Activated T-helper 2 cell treated with anti-CD3 and anti-CD28 coated beads, Interferon-gamma antibody, Interleukin-2, Interleukin-4, amounts not matched to agents 10 μg/mL and 5 μg/mL and 100 μg/mL, durations not matched to agents 14 hours and 24 hours and 36 hours (primary cell): ENCODE data around the gene CTXN1. TPM values are rescaled to one million over a fixed set of nuclear protein-coding genes. Genes with fewer than 3 reads are reported as not detected.
"Not testable (repeated sequence)": the region's sequence is repeated elsewhere in the genome, so short reads cannot be mapped to it uniquely, and the experiment has no call there.

Experiments used
- DNase-seq: peaks from one replicate; pipeline ENCODE4 v3.0.0; 2021; ENCODE audit warnings: low spot score
- H3K27ac Mint-ChIP-seq: one replicate; pipeline ENCODE4 v1.8.0; 2021; ENCODE audit warnings: mixed read lengths
- H3K27me3 Mint-ChIP-seq: one replicate; pipeline ENCODE4 v1.8.0; 2021; ENCODE audit warnings: low read depth, mixed read lengths
- H3K36me3 Mint-ChIP-seq: one replicate; pipeline ENCODE4 v1.8.0; 2021; ENCODE audit warnings: low read depth, mixed read lengths
- H3K4me1 Mint-ChIP-seq: one replicate; pipeline ENCODE4 v1.8.0; 2021; ENCODE audit warnings: low read depth, mixed read lengths
- H3K4me3 Mint-ChIP-seq: one replicate; pipeline ENCODE4 v1.8.0; 2021; ENCODE audit warnings: low read depth, mild to moderate bottlenecking, moderate library complexity, mixed read lengths
- H3K9me3 Mint-ChIP-seq: one replicate; pipeline ENCODE4 v1.8.0; 2021; ENCODE audit warnings: mixed read lengths
- intact Hi-C: fragments of 100-400 bp; cut with micrococcal nuclease; formaldehyde crosslinking; loops from one replicate; pipeline ENCODE4 v1.15.1; 2023
- total RNA-seq: library from RNA; stranded (reverse); gene quantifications from 2 replicates; pipeline ENCODE4 v1.2.3, GENCODE V29; 2022

CTXN1 gene
- total RNA-seq, 1 donor from 2014 or later, result 0.50 TPM

GRCh38 chr19:7962644-7963268 lies 36.8 kb upstream of the CTXN1 start:
- H3K36me3 Mint-ChIP-seq, result peaks cover 42% of the 10 kb centered on the region

GRCh38 chr19:7961920-7962626 lies 36.1 kb upstream of the CTXN1 start:
- Mint-ChIP-seq H3K4me3 (no peak overlapping the region), H3K4me1 (no peaks in the 10 kb centered on the region), H3K36me3 (peaks cover 41% of the 10 kb centered on the region), H3K9me3 (no peaks in the 10 kb centered on the region), H3K27ac (no peak overlapping the region), H3K27me3 (no peaks in the 10 kb centered on the region)
- no peak for DNase-seq
- intact Hi-C loops, result no loop called here

More at GRCh38 chr19:7962644-7963268, 36.8 kb upstream of the CTXN1 start:
- Mint-ChIP-seq H3K4me1 (no peaks in the 10 kb centered on the region), H3K27me3 (no peaks in the 10 kb centered on the region), H3K9me3 (no peaks in the 10 kb centered on the region), H3K4me3 (no peak overlapping the region), H3K27ac (no peak overlapping the region)
- no peak for DNase-seq
- intact Hi-C loops, result no loop called here

GRCh38 chr19:7961082-7961481 lies 35.1 kb upstream of the CTXN1 start:
- DNase-seq, H3K27me3 Mint-ChIP-seq, H3K4me3 Mint-ChIP-seq, H3K4me1 Mint-ChIP-seq, intact Hi-C loops, H3K27ac Mint-ChIP-seq, H3K9me3 Mint-ChIP-seq: not testable (repeated sequence)
- H3K36me3 Mint-ChIP-seq, result peaks cover 36% of the 10 kb centered on the region

- Mint-ChIP-seq H3K36me3 (peaks cover 29% of the 10 kb centered on the region), H3K27ac (no peak overlapping the region), H3K9me3 (no peaks in the 10 kb centered on the region), H3K27me3 (no peaks in the 10 kb centered on the region), H3K4me1 (no peaks in the 10 kb centered on the region), H3K4me3 (no peak overlapping the region)
- intact Hi-C loops, result no loop called here
- DNase-seq, result no peak
Measured at GRCh38 chr19:7959211-7959610, 33.3 kb upstream of the CTXN1 start.

GRCh38 chr19:7955696-7956095 lies 29.8 kb upstream of the CTXN1 start:
- H3K4me3 Mint-ChIP-seq, result no peak overlapping the region
- no peaks in the 10 kb centered on the region for H3K9me3 Mint-ChIP-seq
- DNase-seq, result no peak
- H3K27me3 Mint-ChIP-seq, result no peaks in the 10 kb centered on the region
- intact Hi-C loops, result no loop called here
- H3K27ac Mint-ChIP-seq, result no peak overlapping the region
- peaks cover 14% of the 10 kb centered on the region for H3K36me3 Mint-ChIP-seq
- H3K4me1 Mint-ChIP-seq, result no peaks in the 10 kb centered on the region

GRCh38 chr19:7953576-7953975 lies 27.6 kb upstream of the CTXN1 start:
- H3K4me1 Mint-ChIP-seq, result no peaks in the 10 kb centered on the region
- no peak for DNase-seq
- no peaks in the 10 kb centered on the region for H3K9me3 Mint-ChIP-seq
- intact Hi-C loops, result no loop called here
- no peak overlapping the region for H3K27ac Mint-ChIP-seq
- H3K4me3 Mint-ChIP-seq, result no peak overlapping the region
- H3K36me3 Mint-ChIP-seq, result peaks cover 9% of the 10 kb centered on the region
- no peaks in the 10 kb centered on the region for H3K27me3 Mint-ChIP-seq

- Mint-ChIP-seq H3K27ac (no peak overlapping the region), H3K4me1 (no peaks in the 10 kb centered on the region), H3K9me3 (no peaks in the 10 kb centered on the region), H3K36me3 (peaks cover 9% of the 10 kb centered on the region), H3K4me3 (no peak overlapping the region), H3K27me3 (no peaks in the 10 kb centered on the region)
- intact Hi-C loops, result no loop called here
- no peak for DNase-seq
Measured at GRCh38 chr19:7953060-7953459, 27.1 kb upstream of the CTXN1 start.

- no peak overlapping the region for H3K27ac Mint-ChIP-seq
- peaks cover 6% of the 10 kb centered on the region for H3K4me1 Mint-ChIP-seq
- H3K27me3 Mint-ChIP-seq, result no peaks in the 10 kb centered on the region
- intact Hi-C loops, result loop anchor here (10.0 kb wide), 1 partner anchor 307 kb away; no protein-coding TSS in a partner anchor
- no peaks in the 10 kb centered on the region for H3K9me3 Mint-ChIP-seq
- no peaks in the 10 kb centered on the region for H3K36me3 Mint-ChIP-seq
- no peak overlapping the region for H3K4me3 Mint-ChIP-seq
- DNase-seq, result no peak
Measured at GRCh38 chr19:7947939-7948338, 22.0 kb upstream of the CTXN1 start.

GRCh38 chr19:7944177-7944761 lies 18.3 kb upstream of the CTXN1 start:
- Mint-ChIP-seq H3K36me3 (peaks cover 14% of the 10 kb centered on the region), H3K4me3 (peak overlapping the region; percentile 84), H3K4me1 (peaks cover 15% of the 10 kb centered on the region), H3K9me3 (no peaks in the 10 kb centered on the region), H3K27me3 (no peaks in the 10 kb centered on the region), H3K27ac (peak overlapping the region; percentile 93)
- intact Hi-C loops, result loop anchor here (10.0 kb wide), 1 partner anchor 311 kb away; no protein-coding TSS in a partner anchor
- peak; percentile 79 for DNase-seq

GRCh38 chr19:7943444-7944176 lies 17.7 kb upstream of the CTXN1 start, which contains the start of gene TIMM44:
TSS of gene TIMM44 (minus strand) at chr19:7943666. CDS start at chr19:7943651, 15 bp downstream.
- intact Hi-C loops, result loop anchor here (1.0 to 10.0 kb wide), 3 partner anchors 23 to 311 kb away; partner anchors contain the start of gene SNAPC2
- Mint-ChIP-seq H3K27ac (peak within 1 kb of the TSS; percentile 93), H3K4me1 (peaks cover 15% of the 10 kb centered on the region), H3K36me3 (peaks cover 19% of the 10 kb centered on the region), H3K9me3 (no peaks in the 10 kb centered on the region), H3K27me3 (no peaks in the 10 kb centered on the region), H3K4me3 (peak within 1 kb of the TSS; percentile 84)
- DNase-seq, result peak; percentile 99

GRCh38 chr19:7942981-7943443 lies 17.1 kb upstream of the CTXN1 start:
- no peak for DNase-seq
- intact Hi-C loops, result loop anchor here (1.0 to 10.0 kb wide), 3 partner anchors 23 to 312 kb away; partner anchors contain the start of gene SNAPC2

GRCh38 chr19:7941895-7942596 lies 16.1 kb upstream of the CTXN1 start:
- Mint-ChIP-seq H3K27ac (no peak overlapping the region), H3K27me3 (no peaks in the 10 kb centered on the region), H3K36me3 (peaks cover 19% of the 10 kb centered on the region), H3K9me3 (no peaks in the 10 kb centered on the region), H3K4me3 (peak overlapping the region; percentile 84), H3K4me1 (peaks cover 15% of the 10 kb centered on the region)
- intact Hi-C loops, result loop anchor here (10.0 kb wide), 1 partner anchor 313 kb away; no protein-coding TSS in a partner anchor
- DNase-seq, result no peak

More at GRCh38 chr19:7942981-7943443, 17.1 kb upstream of the CTXN1 start:
- H3K27ac Mint-ChIP-seq, result peak overlapping the region; percentile 93
- peaks cover 19% of the 10 kb centered on the region for H3K36me3 Mint-ChIP-seq
- H3K27me3 Mint-ChIP-seq, result no peaks in the 10 kb centered on the region
- H3K9me3 Mint-ChIP-seq, result no peaks in the 10 kb centered on the region
- H3K4me1 Mint-ChIP-seq, result peaks cover 15% of the 10 kb centered on the region
- H3K4me3 Mint-ChIP-seq, result peak overlapping the region; percentile 84
